Anterior cingulate cortex (tissue), 58 donors: ENCODE data around the gene ECHDC3.

Source experiments
- DNase-seq, 58 donors: peaks; one replicate each; lab custom pipeline; 2025; lab: John Stamatoyannopoulos, UW

ECHDC3 gene

GRCh38 chr10:11772575-11773288, 30.6 kb downstream of the ECHDC3 start:
- DNase-seq = no peak

DNA sequence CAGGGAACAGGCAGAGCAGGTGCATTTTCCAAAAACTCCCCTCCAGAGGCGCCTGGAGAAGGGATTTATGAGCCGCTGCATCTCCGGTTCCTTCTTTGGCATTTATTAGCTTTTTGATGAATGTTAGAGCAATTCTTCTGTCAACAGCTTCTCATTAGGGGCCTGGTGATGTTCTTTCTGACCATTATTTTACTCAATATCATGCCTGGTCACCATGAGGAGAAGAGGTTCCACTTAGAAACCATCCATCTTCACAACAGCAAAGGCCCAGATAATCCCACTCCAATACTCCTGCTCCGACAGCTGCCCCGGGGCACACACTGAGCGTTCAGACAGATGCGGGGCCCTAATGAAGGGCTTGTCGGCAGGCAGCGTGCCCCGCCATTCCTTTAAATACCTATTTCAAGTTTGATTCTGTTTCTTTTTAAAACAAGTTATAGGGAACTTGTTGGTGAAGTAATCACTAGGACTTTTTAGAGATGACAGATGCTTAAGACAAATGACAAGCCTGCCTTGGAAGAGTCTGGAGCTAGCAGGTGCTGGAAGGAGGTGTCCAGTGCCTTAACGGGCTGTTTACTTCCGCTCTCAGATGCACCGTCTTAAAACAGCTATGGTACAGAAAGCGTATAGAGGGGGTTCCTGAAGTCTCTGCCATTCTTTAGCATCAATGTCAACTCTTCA, 31.7 kb downstream of the ECHDC3 start:
- DNase-seq = no peak

GRCh38 chr10:11775412-11775811, 33.2 kb downstream of the ECHDC3 start:
- no peak for DNase-seq

DNA sequence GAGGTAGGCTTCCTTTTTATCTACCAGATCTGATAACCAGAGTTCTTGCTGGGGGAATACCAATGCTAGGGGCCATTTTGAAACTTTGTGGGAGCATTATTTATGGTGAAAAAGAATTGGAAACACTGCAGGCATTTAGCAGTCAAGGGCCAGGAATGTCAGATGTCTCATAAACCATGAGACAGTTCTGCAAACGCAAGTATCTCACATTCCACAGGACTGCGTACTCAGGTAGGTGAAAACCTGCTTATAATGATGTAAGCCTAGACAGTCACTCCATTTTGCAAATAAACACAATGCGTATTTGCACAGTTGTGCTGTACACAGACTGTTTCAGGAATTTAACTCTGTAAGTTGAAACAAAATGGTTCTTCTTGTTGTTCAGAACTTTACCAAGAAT, 33.9 kb downstream of the ECHDC3 start:
- no peak for DNase-seq

DNA sequence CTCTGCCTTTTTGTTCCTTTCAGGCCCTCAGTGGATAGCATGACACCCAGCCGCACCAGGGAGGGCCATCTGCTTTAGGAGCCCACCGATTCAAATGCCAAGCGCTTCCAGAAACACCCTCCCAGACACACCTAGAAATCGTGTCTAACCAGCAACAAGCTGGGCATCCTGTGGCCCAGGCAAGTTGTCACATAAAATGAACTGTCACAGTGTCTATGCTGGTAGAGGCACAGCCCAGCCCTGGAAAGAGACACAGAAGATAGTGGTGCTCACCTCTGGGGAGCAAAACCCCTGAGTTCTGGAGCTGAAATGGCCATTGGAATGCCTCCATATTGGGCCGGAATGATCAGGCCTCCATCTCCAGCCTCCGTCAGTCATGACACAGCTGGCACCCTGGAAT, 38.9 kb downstream of the ECHDC3 start:
- no peak for DNase-seq

- DNase-seq = peak in 2 of 58 donors; percentile 25 to 38
Measured at GRCh38 chr10:11782793-11783557, 40.8 kb downstream of the ECHDC3 start.

- no peak for DNase-seq
Measured at GRCh38 chr10:11783558-11783865, 41.3 kb downstream of the ECHDC3 start.

DNA sequence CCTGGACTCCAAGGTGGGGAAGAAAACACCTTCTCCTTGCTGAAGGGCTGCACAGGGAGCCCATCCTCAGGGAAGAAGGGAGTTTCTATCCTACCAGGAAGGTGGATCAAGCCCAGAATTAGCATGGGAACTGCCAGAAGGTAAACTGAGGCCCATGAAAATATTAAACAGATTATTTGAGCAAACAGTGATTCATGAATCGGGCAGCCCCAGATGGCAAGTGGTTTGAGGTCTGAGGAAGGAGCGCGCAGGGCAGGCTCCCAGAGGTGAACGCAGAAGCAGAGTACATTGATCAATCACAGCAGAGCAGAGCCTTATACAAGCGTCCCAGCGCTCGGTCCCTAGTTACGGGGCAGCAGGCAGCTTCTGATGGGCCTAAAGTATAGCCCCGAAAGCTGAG, 45.2 kb downstream of the ECHDC3 start:
- DNase-seq = no peak

- no peak for DNase-seq
Measured at GRCh38 chr10:11787846-11788245, 45.7 kb downstream of the ECHDC3 start.

GRCh38 chr10:11789306-11789705, 47.1 kb downstream of the ECHDC3 start:
- no peak for DNase-seq

DNA sequence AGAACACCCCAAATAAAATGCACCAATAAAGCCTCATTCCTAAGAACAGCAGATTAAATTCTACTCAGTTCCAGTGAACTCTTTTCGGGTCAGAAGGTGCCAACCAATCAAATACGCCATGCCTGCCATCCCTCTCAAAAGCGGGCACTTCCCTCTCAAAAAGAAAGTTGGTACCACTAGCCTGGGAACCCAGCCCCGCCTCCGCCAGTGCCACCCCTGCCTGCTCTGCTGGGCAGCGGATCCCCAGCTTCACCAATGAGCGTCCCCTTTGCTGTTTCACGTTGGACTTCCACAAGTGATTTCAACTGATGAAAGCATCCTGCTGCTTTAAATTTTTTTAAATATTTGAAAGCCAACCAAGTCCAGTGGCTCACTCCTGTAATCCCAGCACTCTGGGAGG, 47.8 kb downstream of the ECHDC3 start:
- no peak for DNase-seq

- no peak for DNase-seq
Measured at GRCh38 chr10:11793762-11794479, 51.7 kb downstream of the ECHDC3 start.

DNA sequence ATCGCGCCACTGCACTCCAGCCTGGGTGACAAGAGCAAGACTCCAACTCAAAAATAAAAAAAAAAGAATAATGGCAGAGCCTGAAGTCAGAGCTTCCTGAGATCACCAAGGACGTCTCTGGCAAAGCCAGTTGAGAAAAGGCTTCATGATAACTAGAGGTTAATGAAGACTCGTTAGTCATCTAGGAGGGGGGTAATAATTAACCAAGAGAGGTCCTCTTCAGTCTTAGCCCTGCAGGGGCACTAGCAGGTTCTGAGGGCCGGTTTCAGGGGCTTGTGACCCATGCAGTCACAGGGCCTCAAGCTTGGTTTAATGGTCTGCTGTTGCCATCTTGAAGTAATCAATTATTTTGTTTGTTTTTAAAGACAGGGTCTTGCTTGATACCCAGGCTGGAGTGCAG, 52.4 kb downstream of the ECHDC3 start:
- DNase-seq = no peak

DNA sequence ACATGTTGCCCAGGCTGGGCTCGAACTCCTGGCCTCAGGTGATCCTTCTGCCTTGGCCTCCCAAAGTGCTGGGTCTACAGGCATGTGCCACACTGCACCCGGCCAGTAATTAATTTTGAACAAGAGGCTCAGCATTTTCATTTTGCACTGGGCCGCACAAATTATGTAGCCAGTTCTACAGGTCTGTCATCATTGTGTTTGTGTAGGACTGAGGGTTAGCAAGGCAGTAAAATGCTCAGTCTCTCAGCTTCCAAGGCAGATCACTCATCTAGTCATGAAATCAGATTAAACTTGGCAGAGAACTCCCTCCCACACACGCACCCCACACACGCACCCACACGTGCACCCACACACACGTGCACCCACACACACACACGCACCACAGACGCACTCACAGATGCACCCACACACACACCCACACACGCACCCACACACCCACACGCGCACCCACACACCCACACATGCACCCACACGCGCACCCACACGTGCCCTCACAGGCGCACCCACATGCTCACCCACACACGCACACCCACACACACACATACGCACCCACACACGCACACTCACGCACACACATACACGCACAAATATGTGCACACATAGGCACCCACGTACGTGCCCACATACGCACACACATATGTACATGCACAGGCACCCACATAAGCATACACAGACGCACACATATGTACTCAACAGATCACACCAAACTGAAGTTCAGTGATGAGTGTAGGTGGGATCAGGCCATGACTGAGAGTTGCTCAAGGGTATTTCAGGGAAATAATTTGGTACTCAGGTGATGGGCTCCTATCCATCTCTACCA, 53.1 kb downstream of the ECHDC3 start:
- no peak for DNase-seq

- no peak for DNase-seq
Measured at GRCh38 chr10:11796474-11796873, 54.3 kb downstream of the ECHDC3 start.

GRCh38 chr10:11797281-11797680, 55.1 kb downstream of the ECHDC3 start:
- no peak for DNase-seq

- DNase-seq = no peak
Measured at GRCh38 chr10:11797847-11798633, 55.9 kb downstream of the ECHDC3 start.

DNA sequence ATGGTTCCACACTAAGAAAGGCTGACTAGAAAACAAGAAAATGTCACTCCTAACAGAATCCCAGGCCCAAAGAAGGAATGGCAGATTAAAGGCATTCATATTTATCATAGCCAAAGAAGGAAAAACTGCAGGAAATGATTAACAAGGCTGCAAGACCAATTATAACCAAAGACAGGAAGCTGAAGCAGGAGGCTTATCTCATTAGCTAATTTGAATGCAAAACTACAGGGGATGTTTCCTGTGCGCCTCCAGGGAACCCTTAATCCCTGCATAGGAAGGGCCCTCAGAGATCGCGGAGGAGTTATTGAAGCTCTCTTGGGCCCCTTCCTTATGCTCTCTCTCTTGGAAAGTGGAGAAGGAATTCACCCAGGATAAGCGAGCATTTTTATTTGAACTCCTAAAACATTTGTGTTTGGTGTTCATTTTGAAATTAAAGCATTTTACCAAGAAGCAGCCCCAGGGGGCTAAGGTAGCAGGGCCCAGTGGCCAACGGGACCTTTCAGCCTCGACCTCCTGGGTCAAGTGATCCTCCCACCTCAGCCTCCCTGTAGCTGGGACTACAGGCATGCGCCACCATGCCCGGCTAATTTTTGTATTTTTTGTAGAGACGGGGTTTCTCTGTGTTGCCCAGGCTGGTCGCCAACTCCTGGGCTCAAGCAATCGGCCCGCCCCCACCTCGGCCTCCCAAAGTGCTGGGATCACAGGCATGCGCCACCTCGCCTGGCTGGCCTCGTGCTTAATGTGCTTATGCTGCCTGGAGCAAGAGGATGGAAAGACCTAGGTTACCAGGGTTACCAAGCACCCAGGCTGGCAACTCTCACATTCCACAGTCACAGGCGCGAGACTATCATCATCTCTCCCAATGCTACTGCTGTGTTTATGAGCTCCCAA, 56.9 kb downstream of the ECHDC3 start:
- DNase-seq = peak in 9 of 58 donors; percentile 3 to 22 (median 11)
